Upper lobe of right lung (tissue), 1 donor: ENCODE data around the gene MRPL53. TPM values are rescaled to one million over a fixed set of nuclear protein-coding genes. Genes with fewer than 3 reads are reported as not detected.
"Not testable (repeated sequence)": the region's sequence is repeated elsewhere in the genome, so short reads cannot be mapped to it uniquely, and the experiment has no call there.

Experiments
- ATAC-seq: fragments of 200-7000 bp; cut with Tn5 transposase; one replicate; pipeline ENCODE4 v1.9.1; 2020; ENCODE audit warnings: mild to moderate bottlenecking, moderate library complexity
- DNase-seq: peaks from one replicate; pipeline ENCODE4 v3.0.0-alpha.2; 2020
- H3K27ac ChIP-seq: fragments of 200-600 bp; one replicate; pipeline ENCODE4 v1.8.0; 2022
- H3K27me3 ChIP-seq: fragments of 200-600 bp; one replicate; pipeline ENCODE4 v1.8.0; 2022; ENCODE audit warnings: mild to moderate bottlenecking
- H3K36me3 ChIP-seq: fragments of 200-600 bp; one replicate; pipeline ENCODE4 v1.8.0; 2022
- H3K4me1 ChIP-seq: fragments of 200-600 bp; one replicate; pipeline ENCODE4 v1.8.0; 2022
- H3K4me3 ChIP-seq: fragments of 200-600 bp; one replicate; pipeline ENCODE4 v1.8.0; 2022; ENCODE audit warnings: mild to moderate bottlenecking
- H3K9me3 ChIP-seq: fragments of 200-600 bp; one replicate; pipeline ENCODE4 v1.8.0; 2022
- intact Hi-C: fragments of 100-400 bp; cut with DNase I; formaldehyde crosslinking; loops from one replicate; pipeline ENCODE4 v1.11.0; 2022
- total RNA-seq: library from RNA; stranded (reverse); fragmentation: NEBNext Ultra II Directional; extraction: Animal tissue kit (Norgen Biotek cat#: 25700); gene quantifications from one replicate; pipeline ENCODE4 v1.2.1, GENCODE V29; 2021
- TF ChIP-seq, protein P1 (sequence below): fragments of 200-600 bp; IDR thresholded peaks from one replicate; pipeline ENCODE4 v1.8.0; 2022; ENCODE audit warnings: antibody characterized with exemption
- donor health status: DM: no; HTN: yes; CAD: no; lungs with severe emphysema.

MRPL53 gene
- total RNA-seq, 1 donor from 2014 or later: 73.1 TPM

DNA sequence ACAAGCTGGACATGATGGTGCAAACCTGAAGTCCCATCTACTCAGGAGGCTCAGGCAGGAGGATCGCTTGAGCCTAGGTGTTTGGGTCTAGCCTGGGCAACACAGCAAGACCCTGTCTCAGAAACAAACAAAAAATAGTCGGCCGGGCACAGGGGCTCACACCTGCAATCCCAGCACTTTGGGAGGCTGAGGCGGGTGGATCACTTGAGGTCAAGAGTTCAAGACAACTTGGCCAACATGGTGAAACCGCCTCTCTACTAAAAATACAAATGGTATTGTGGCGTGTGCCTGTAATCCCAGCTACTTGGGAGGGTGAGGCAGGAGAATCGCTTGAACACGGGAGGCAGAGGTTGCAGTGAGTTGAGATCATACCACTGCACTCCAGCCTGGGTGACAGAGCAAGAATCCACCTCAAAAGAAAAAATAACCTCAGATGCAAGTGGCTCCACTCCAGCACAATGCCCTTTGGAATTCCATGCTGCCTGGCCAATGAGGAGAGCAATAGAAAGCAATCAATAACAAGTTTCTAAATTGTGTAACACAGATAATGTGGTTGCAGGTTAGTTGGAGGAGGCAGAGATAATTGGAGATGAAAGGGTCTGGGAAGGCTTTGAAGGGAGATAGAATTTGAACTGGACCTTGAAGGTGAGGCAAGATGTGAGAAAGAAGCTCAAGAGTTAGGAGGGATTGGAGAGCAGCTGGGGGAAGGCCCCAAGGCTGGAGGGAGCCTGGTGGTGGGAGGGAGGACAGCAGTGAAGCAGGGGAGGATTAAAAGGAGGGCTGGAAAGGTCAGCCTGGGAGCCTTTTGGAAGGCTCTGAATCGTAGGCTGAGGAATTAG is 16.4 kb upstream of the MRPL53 start:
- intact Hi-C loops: no loop called here
- no peaks in the 10 kb centered on the region for H3K27me3 ChIP-seq
- ATAC-seq: no peak

DNA sequence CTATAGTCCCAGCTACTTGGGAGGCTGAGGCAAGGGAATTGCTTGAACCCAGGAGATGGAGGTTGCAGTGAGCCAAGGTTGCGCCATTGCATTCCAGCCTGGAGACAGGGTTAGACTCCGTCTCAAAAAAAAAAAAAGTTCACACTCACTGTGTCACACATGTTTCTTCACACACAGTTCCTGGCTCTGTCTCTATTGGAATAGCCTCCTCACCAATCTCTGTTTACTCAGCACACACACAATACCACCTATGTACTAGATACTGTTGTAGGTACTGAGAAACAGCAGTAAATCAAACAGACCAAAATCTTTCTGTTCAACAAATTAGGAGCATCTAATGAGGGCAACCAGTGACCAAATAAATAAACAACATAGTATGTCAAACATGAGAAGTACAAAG is 13.7 kb upstream of the MRPL53 start:
- no peaks in the 10 kb centered on the region for H3K9me3 ChIP-seq
- intact Hi-C loops: no loop called here
- H3K27ac ChIP-seq: no peak overlapping the region
- ATAC-seq (no peak), DNase-seq (no peak)
- TF ChIP-seq, protein P1, sequence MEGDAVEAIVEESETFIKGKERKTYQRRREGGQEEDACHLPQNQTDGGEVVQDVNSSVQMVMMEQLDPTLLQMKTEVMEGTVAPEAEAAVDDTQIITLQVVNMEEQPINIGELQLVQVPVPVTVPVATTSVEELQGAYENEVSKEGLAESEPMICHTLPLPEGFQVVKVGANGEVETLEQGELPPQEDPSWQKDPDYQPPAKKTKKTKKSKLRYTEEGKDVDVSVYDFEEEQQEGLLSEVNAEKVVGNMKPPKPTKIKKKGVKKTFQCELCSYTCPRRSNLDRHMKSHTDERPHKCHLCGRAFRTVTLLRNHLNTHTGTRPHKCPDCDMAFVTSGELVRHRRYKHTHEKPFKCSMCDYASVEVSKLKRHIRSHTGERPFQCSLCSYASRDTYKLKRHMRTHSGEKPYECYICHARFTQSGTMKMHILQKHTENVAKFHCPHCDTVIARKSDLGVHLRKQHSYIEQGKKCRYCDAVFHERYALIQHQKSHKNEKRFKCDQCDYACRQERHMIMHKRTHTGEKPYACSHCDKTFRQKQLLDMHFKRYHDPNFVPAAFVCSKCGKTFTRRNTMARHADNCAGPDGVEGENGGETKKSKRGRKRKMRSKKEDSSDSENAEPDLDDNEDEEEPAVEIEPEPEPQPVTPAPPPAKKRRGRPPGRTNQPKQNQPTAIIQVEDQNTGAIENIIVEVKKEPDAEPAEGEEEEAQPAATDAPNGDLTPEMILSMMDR: no peak
- H3K27me3 ChIP-seq: no peaks in the 10 kb centered on the region
- H3K4me1 ChIP-seq: peaks cover 19% of the 10 kb centered on the region
- peaks cover 29% of the 10 kb centered on the region for H3K36me3 ChIP-seq
- H3K4me3 ChIP-seq: no peak overlapping the region

More for the DNA sequence above, 16.4 kb upstream of the MRPL53 start:
- TF ChIP-seq, protein P1: no peak
- Histone ChIP-seq H3K4me1 (peaks cover 5% of the 10 kb centered on the region), H3K9me3 (no peaks in the 10 kb centered on the region), H3K4me3 (no peak overlapping the region), H3K36me3 (peaks cover 56% of the 10 kb centered on the region), H3K27ac (no peak overlapping the region)
- no peak for DNase-seq

DNA sequence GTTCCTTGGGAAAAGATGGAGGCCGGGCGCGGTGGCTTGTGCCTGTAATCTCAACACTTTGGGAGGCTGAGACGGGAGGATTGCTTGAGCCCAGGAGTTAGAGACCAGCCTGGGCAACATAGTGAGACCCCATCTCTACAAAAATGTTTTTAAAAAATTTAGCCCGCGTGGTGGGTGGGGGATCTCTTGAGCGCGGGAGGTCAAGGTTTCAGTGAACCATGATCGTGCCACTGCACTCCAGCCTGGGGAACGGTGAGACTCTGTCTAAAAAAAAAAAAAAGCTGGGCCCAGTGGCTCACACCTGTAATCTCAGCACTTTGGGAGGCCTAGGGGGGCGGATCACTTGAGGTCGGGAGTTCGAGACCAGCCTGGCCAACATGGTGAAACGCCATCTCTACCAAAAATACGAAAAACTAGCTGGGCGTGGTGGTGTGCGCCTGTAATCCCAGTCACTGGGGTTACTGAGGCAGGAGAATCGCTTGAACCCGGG is 11.2 kb upstream of the MRPL53 start:
- H3K27me3 ChIP-seq, intact Hi-C loops, H3K9me3 ChIP-seq, ATAC-seq, DNase-seq: not testable (repeated sequence)
- Histone ChIP-seq H3K27ac (peak overlapping the region; percentile 91), H3K36me3 (peaks cover 29% of the 10 kb centered on the region), H3K4me1 (peaks cover 24% of the 10 kb centered on the region), H3K4me3 (peak overlapping the region; percentile 95)

DNA sequence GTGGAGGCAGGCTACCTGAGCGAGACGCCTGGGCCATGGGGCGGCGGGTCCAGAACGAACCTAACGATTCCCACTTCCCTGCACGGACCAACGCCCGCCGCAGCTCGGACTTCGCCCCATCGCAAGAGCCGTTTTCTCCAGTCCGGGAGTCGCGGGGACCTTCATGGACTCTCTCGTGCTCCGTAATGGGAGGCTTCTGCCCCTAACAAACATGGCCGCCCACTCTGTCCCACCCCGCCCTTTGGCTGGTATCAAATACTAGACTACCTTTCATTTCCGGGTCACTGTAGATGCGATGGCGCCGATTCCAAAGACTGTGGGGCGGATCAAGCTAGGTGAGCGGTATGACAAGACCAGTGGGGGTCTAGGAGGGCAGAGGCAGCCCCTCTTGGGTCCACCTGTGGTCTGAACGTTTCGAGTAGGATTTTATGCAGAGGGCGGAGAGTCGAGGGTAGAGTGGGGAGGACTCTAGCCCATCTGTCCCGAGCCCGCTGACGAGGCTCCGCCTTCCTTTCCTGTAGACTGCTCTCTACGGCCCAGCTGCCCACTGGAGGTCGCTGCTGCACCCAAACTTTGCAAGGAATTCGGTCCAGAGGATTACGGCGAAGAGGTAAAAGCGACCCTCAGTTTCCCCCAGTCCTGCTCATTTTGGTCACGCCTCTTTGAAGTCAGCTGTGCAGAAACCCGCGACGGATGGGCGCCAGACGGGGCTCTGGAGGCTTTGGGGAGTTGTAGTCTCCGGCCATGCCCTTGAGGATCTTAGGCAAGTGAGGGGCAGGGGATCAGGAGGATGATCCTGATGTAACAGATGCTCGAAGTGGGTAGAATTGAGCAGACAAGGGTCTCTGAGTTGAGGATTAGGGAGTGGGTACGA is 10.6 kb upstream of the MRPL53 start, which contains the start of the genes CCDC142 and TTC31:
CCDC142 (minus strand) TSS at position 198 of the 874 bp plus-strand sequence; CDS start at position 37, 161 bp downstream.
TTC31 (plus strand) TSS at position 281 of the 874 bp plus-strand sequence; CDS start at position 296, 15 bp downstream.
- ATAC-seq (peak; percentile 97), DNase-seq (peak; percentile 97)
- Histone ChIP-seq H3K36me3 (peaks cover 29% of the 10 kb centered on the region), H3K4me1 (peaks cover 24% of the 10 kb centered on the region), H3K4me3 (peak within 1 kb of the TSS; percentile 95), H3K9me3 (no peaks in the 10 kb centered on the region), H3K27me3 (no peaks in the 10 kb centered on the region), H3K27ac (peak within 1 kb of the TSS; percentile 91)
- TF ChIP-seq, protein P1: peak; percentile 84
- intact Hi-C loops: no loop called here

DNA sequence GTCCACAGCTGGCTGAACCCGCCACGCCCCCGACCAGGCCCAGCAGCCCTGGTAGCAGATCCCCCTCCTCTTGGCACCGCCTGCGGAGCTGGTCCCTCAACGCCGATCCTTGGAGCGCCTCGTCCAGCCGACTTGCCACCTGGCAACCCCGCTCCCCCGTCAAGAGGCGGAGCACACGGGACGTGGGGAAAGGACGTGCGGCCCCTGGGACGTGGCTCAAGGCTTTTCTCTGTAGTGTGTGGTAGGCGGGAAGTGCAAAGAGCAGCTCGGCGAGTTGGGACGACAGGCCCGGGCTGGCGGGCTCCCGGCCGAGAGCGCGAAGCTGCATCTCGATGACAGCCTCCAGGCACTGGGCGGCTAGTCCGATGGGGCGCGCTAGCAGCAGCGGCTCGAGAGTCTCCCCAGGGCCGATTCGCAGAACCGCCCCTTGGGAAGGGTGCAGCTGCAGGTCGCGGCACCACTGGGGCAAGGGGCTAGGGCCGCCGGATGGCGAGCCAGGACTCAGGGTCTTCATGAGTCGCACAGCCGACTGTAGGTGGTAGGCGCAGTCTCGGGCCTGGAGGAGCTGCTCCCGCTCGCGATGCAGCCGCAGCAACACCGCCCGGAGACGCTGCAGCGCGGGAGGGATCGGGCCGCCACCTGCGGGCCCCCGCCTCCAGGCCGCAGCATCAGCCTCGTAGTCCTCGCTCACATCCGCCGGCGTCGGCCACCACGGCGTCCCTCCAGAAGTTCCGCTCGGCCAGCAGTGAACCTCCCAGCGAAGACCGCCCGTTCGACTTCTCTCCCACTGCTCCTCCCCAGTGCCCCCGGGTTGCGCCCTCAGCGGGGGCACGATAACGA is 9.7 kb upstream of the MRPL53 start:
- Histone ChIP-seq H3K27ac (peak overlapping the region; percentile 91), H3K36me3 (peaks cover 29% of the 10 kb centered on the region), H3K9me3 (no peaks in the 10 kb centered on the region), H3K27me3 (no peaks in the 10 kb centered on the region), H3K4me3 (peak overlapping the region; percentile 95), H3K4me1 (peaks cover 29% of the 10 kb centered on the region)
- no peak for DNase-seq
- TF ChIP-seq, protein P1: no peak
- intact Hi-C loops: no loop called here
- peak; percentile 72 for ATAC-seq
